ENCODE measurements around the gene CEND1.

- no peak for TF ChIP-seq CTCF (conservative IDR thresholded peaks at IDR 0.05; ENCODE audit: low read length)
- TF ChIP-seq EZH2phosphoT487 (IDR thresholded peaks at IDR 0.05; ENCODE audit: borderline replicate concordance): no peak
Measured at GRCh38 chr11:774873-775592, 14.9 kb downstream of the CEND1 start.

Data from Loucy (cell line).